A549 (cell line): ENCODE results near the gene RNF126. TPM values are rescaled to one million over a fixed set of nuclear protein-coding genes. Genes with fewer than 3 reads are reported as not detected.
A peak's percentile ranks its signal among the peaks of the same experiment; 100 is the strongest.
"Not testable (repeated sequence)": the region's sequence is repeated elsewhere in the genome, so short reads cannot be mapped to it uniquely, and the experiment has no call there.

Experiments used
- ATAC-seq, 2 experiments: fragments of 200-7000 bp in 1 of 2; fragments of >200 bp in 1 of 2; cut with Nextera tagmentation in 1 of 2; cut with Tn5 transposase in 1 of 2; 3 replicates each; pipeline versions ENCODE4 v1.8.0 to v1.9.1; 2018 to 2020; ENCODE audit warnings: mild to moderate bottlenecking in 1 of 2, moderate library complexity in 1 of 2
- CTCF ChIA-PET: fragments of 300-600 bp; sonication (Branson Sonifier 250); formaldehyde crosslinking; extraction: SDS; loops from one replicate; lab custom pipeline; 2021; ENCODE audit warnings: antibody characterized with exemption, inconsistent platforms; lab: Yijun Ruan, JAX
- POLR2A ChIA-PET: fragments of 350-600 bp; formaldehyde crosslinking; extraction: SDS; loops from one replicate; lab custom pipeline; 2021; ENCODE audit warnings: antibody characterized with exemption, inconsistent platforms; lab: Yijun Ruan, JAX
- DNase-seq, 2 experiments: peaks; one replicate each; pipeline versions ENCODE4 v3.0.0 to v3.0.0-alpha.2; 2011 to 2016; ENCODE audit warnings: low read depth in 1 of 2, low spot score in 1 of 2
- FAIRE-seq: peaks from 2 replicates; lab custom pipeline; 2011; peaks lifted over from hg19 to GRCh38; lab: Jason Lieb, UNC
- H3K27ac ChIP-seq, 2 experiments: fragments of >200 bp; sonication (Bioruptor Twin); formaldehyde crosslinking; 3 replicates each; pipeline ENCODE4 v1.5.1; 2016 to 2017
- H3K4me1 ChIP-seq: fragments of >200 bp; sonication (Bioruptor Twin); formaldehyde crosslinking; 3 replicates; pipeline ENCODE4 v1.6.1; 2016
- H3K4me2 ChIP-seq: fragments of >200 bp; sonication (Bioruptor Twin); formaldehyde crosslinking; 3 replicates; pipeline ENCODE4 v1.6.1; 2016
- H3K4me3 ChIP-seq: fragments of >200 bp; sonication (Bioruptor Twin); formaldehyde crosslinking; 3 replicates; pipeline ENCODE4 v1.5.1; 2016
- H3K9me3 ChIP-seq: fragments of >200 bp; sonication (Bioruptor Twin); formaldehyde crosslinking; 3 replicates; pipeline ENCODE4 v1.6.1; 2016
- CEBPB ChIP-seq, 2 experiments: fragments of >200 bp in 1 of 2; sonication (Bioruptor Twin) in 1 of 2; formaldehyde crosslinking in 1 of 2; IDR thresholded peaks; 2 replicates each; pipeline ENCODE4 v1.6.1; 2012 to 2016
- CHD4 ChIP-seq: fragments of 200-600 bp; sonication (generic); IDR thresholded peaks from 2 replicates; pipeline ENCODE4 v1.6.1; 2016; ENCODE audit warnings: antibody characterized with exemption, mild to moderate bottlenecking, borderline replicate concordance
- HOXB5 ChIP-seq: fragments of 250-450 bp; sonication (Bioruptor Pico); IDR thresholded peaks from 2 replicates; pipeline ENCODE4 v1.5.0; 2020; ENCODE audit warnings: mild to moderate bottlenecking, moderate library complexity
- JUN ChIP-seq, 2 experiments: fragments of >200 bp; sonication (Bioruptor Twin); formaldehyde crosslinking; IDR thresholded peaks; 2 replicates in 1 of 2; 3 replicates in 1 of 2; pipeline ENCODE4 v1.6.1; 2016 to 2017
- JUNB ChIP-seq: fragments of >200 bp; sonication (Bioruptor Twin); formaldehyde crosslinking; IDR thresholded peaks from 2 replicates; pipeline ENCODE4 v1.6.1; 2016
- POLR2A ChIP-seq: IDR thresholded peaks from 2 replicates; pipeline ENCODE4 v1.6.1; 2012; ENCODE audit warnings: mild to moderate bottlenecking, low read length
- POLR2AphosphoS2 ChIP-seq: conservative IDR thresholded peaks from 2 replicates; pipeline ENCODE4 v1.6.1; 2012; ENCODE audit warnings: low read length, improper control_type of control experiment, inconsistent platforms
- RAD21 ChIP-seq, 2 experiments: fragments of >200 bp in 1 of 2; sonication (Bioruptor Twin) in 1 of 2; formaldehyde crosslinking in 1 of 2; IDR thresholded peaks in 1 of 2; conservative IDR thresholded peaks in 1 of 2; 2 replicates in 1 of 2; 3 replicates in 1 of 2; pipeline ENCODE4 v1.6.1; 2012 to 2018; ENCODE audit warnings: inconsistent platforms in 1 of 2
- SREBF2 ChIP-seq: fragments of 450-650 bp; IDR thresholded peaks from 2 replicates; pipeline ENCODE4 v1.6.1; 2014; ENCODE audit warnings: mild to moderate bottlenecking, moderate library complexity
- ZNF302 ChIP-seq: fragments of 250-450 bp; sonication (Bioruptor Pico); IDR thresholded peaks from 2 replicates; pipeline ENCODE4 v1.9.0; 2021; ENCODE audit warnings: inconsistent platforms, mild to moderate bottlenecking, moderate library complexity
- WGBS: methylation state at CpG from one replicate; pipeline ENCODE4 v1.1.6; 2017; ENCODE audit errors: missing lambda C conversion rate; 5-methylcytosine and 5-hydroxymethylcytosine counted together
- polyA plus RNA-seq, 4 experiments: library from polyadenylated mRNA; depleted of rRNA in 3 of 4; stranded (reverse); fragments of >200 nt; fragmentation: RNase III in 1 of 4; extraction: RNeasy Plus Mini Kit Qiagen cat#74134 plus additional on column Dnase treatment in 1 of 4; gene quantifications; 2 replicates in 3 of 4; 3 replicates in 1 of 4; pipeline ENCODE4 v1.2.3, GENCODE V29; 2011 to 2017
- TF ChIP-seq, protein P1 (sequence below): IDR thresholded peaks from 2 replicates; pipeline ENCODE4 v1.6.1; 2012
- TF ChIP-seq, protein P2 (sequence below): IDR thresholded peaks from 2 replicates; pipeline ENCODE4 v1.6.1; 2012
- TF ChIP-seq, protein P3 (sequence below): fragments of >200 bp; sonication (Bioruptor Twin); formaldehyde crosslinking; IDR thresholded peaks from 3 replicates; pipeline ENCODE4 v1.5.1; 2016
- TF ChIP-seq, protein P4 (sequence below): IDR thresholded peaks from 2 replicates; pipeline ENCODE4 v1.6.1; 2012; ENCODE audit warnings: low read depth, borderline replicate concordance

Gene RNF126
- polyA plus RNA-seq, 2 of the 4 experiments (the other 2 are of a cell fraction), result 3.1 to 35.0 TPM

DNA sequence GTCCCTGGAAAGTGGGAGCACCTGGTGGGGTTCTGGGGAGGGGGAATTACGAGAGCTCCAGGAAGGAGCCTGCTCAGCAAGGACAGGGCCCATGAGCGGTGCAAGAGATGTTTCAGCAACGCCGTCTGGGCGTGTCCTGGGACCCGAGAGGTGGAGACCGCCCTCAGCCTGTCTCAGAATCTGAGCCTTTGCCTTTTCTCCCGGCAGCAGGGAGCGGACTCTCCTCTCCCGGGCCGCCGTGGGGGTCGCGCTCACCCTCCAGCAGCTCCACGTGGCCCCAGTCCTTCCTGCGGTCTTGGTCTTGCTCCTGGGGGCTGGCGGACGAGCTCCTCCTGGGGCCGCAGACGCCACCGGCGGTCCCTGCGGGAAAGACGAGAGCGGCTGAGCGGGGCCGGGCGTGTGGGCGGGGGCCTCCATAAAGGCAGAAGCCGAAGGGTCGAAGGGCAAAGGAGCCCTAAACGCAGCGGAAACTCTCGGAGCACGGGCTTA lies 30.4 kb downstream of the RNF126 start:
- ChIA-PET CTCF (interaction anchor here (0.7 to 3.7 kb wide), 4 partner anchors 44 to 343 kb away, joined by 3 to 13 read pairs (median 5); no protein-coding TSS in a partner anchor), POLR2A (interaction anchor here (1.1 kb wide), 1 partner anchor 57 kb away, joined by 7 read pairs; no protein-coding TSS in a partner anchor)
- Histone ChIP-seq H3K4me2 (peak overlapping the region; percentile 98), H3K9me3 (no peaks in the 10 kb centered on the region), H3K4me1 (peaks cover 25% of the 10 kb centered on the region), H3K4me3 (peak overlapping the region; percentile 91), H3K27ac (peak overlapping the region; percentile 94 to 97)
- DNase-seq (peak; percentile 58 to 66), FAIRE-seq (no peak), ATAC-seq (peak; percentile 81 to 86)
- TF ChIP-seq POLR2A, result peak; percentile 49
- TF ChIP-seq, protein P1, sequence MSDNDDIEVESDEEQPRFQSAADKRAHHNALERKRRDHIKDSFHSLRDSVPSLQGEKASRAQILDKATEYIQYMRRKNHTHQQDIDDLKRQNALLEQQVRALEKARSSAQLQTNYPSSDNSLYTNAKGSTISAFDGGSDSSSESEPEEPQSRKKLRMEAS, result peak; percentile 60; the same call in 1 of the 2 replicates
- TF ChIP-seq JUN (IDR thresholded peaks at IDR 0.05), result no peak
- 0% methylated on average over 2 of the region's 35 CpGs for WGBS

DNA sequence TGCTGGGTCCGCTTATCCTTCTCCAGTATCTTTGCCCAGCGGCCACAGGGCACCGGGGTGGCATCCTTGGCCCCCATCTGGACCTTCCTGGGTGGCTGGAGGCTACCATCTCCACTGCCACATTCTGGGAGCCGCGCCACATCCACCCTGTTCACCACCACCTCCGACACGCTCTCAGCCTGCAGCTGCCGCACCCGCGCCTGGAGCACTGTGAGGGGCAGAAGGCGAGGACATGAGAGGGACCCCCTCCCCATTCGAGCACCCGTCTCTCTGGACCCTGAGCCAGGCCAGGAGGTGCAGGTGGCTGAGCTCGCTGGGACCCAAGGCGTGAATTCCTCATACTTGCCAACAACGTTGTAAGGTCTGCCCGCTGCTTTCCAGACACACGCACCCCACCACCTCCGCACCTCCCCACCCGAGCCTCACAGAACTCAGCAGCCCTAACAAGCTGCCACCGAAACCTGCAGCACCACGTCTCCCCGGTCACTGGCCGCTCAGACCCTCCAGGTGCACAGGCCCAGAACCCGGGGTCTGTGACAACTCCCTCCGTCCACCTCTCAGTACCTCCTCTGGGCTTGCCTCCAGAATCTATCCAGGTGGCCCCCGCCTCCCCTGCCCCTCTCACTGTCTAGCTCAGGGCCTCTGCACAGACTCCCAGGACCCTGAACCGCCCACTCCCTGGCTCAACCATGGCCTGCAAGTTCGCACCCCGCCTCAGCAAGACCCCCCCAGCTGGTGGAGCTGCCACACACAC lies 32.9 kb downstream of the RNF126 start:
- ATAC-seq (no peak), FAIRE-seq (no peak), DNase-seq (no peak)
- Histone ChIP-seq H3K27ac (peak overlapping the region in 1 of 2 experiments; percentile 49; a peak in 2 of 6 replicates), H3K4me2 (no peak overlapping the region), H3K9me3 (no peaks in the 10 kb centered on the region), H3K4me3 (no peak overlapping the region), H3K4me1 (peaks cover 29% of the 10 kb centered on the region)
- ChIA-PET CTCF (interaction anchor here (0.7 to 3.7 kb wide), 2 partner anchors 43 to 46 kb away, joined by 4 to 13 read pairs; no protein-coding TSS in a partner anchor), POLR2A (no interaction called here)
- WGBS, result 91% methylated on average over 24 of the region's 30 CpGs
- no peak for TF ChIP-seq POLR2AphosphoS2
- TF ChIP-seq ZNF302 (CRISPR knock-in tag), result no peak
- TF ChIP-seq, protein P2, sequence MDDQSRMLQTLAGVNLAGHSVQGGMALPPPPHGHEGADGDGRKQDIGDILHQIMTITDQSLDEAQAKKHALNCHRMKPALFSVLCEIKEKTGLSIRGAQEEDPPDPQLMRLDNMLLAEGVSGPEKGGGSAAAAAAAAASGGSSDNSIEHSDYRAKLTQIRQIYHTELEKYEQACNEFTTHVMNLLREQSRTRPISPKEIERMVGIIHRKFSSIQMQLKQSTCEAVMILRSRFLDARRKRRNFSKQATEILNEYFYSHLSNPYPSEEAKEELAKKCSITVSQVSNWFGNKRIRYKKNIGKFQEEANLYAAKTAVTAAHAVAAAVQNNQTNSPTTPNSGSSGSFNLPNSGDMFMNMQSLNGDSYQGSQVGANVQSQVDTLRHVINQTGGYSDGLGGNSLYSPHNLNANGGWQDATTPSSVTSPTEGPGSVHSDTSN, result no peak
- TF ChIP-seq HOXB5 (CRISPR knock-in tag), result no peak
- TF ChIP-seq CEBPB (IDR thresholded peaks at IDR 0.05), result no peak
- no peak for TF ChIP-seq SREBF2
- no peak for TF ChIP-seq JUNB
- no peak for TF ChIP-seq CHD4

DNA sequence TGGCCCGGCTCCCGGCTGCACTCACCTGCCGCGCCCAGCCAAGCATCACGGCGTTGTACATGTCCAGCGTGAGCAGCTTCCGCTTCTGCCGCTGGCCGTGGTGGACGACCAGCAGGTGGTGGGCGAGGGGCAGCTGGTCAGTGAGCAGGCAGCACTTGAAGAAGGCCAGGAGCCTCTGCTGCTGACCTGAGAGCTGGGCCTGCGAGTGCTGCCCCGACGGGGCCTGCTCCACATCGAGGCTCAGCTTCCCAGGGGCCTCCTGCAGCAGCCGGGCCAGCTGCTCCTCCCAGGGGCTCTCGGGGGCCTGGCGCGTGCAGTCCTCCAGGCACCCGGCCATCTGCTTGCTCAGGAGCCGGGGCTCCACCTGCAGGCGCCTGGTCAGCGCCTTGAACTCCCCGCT lies 33.5 kb downstream of the RNF126 start:
- H3K4me1 ChIP-seq, result peaks cover 30% of the 10 kb centered on the region
- POLR2A ChIA-PET, FAIRE-seq, ATAC-seq, H3K27ac ChIP-seq, H3K4me3 ChIP-seq, H3K9me3 ChIP-seq, H3K4me2 ChIP-seq, DNase-seq: not testable (repeated sequence)
- CTCF ChIA-PET, result interaction anchor here (1.7 to 3.7 kb wide), 2 partner anchors 41 to 45 kb away, joined by 7 to 13 read pairs; no protein-coding TSS in a partner anchor
- WGBS, result 81% methylated on average over 25 of the region's 25 CpGs

DNA sequence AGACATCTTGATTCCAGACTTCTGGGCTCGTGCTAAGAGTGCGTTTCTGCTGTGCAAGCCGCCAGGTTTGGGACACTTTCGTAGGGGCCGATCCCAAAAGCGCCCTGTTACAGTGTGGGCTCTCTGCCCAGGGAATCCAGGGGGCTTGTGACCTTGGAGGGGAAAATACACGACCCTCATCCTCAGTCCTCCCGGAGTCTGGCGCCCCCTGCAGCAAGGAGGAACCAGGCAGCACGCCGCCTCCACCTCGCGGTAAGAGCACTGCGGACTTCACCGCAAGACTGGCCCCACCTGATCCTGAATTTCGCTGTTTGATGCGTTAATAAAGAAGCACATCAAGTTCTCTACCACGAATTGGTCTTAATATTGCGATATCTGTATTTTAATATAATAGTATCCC lies 34.8 kb downstream of the RNF126 start:
- Histone ChIP-seq H3K4me1 (peaks cover 39% of the 10 kb centered on the region), H3K4me3 (no peak overlapping the region), H3K27ac (peak overlapping the region; percentile 25 to 99; a peak in 3 of 6 replicates), H3K9me3 (no peaks in the 10 kb centered on the region), H3K4me2 (no peak overlapping the region)
- DNase-seq (no peak), ATAC-seq (no peak), FAIRE-seq (no peak)
- TF ChIP-seq, protein P3, sequence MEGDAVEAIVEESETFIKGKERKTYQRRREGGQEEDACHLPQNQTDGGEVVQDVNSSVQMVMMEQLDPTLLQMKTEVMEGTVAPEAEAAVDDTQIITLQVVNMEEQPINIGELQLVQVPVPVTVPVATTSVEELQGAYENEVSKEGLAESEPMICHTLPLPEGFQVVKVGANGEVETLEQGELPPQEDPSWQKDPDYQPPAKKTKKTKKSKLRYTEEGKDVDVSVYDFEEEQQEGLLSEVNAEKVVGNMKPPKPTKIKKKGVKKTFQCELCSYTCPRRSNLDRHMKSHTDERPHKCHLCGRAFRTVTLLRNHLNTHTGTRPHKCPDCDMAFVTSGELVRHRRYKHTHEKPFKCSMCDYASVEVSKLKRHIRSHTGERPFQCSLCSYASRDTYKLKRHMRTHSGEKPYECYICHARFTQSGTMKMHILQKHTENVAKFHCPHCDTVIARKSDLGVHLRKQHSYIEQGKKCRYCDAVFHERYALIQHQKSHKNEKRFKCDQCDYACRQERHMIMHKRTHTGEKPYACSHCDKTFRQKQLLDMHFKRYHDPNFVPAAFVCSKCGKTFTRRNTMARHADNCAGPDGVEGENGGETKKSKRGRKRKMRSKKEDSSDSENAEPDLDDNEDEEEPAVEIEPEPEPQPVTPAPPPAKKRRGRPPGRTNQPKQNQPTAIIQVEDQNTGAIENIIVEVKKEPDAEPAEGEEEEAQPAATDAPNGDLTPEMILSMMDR, result 0 out of 3 replicates have a peak, but pooled peaks have one; percentile 23
- peak; percentile 25 to 34; a peak in 3 of 5 replicates for TF ChIP-seq RAD21 (conservative IDR thresholded peaks at IDR 0.05 in 1 of 2, IDR thresholded peaks at IDR 0.05 in 1 of 2)
- TF ChIP-seq, protein P4, sequence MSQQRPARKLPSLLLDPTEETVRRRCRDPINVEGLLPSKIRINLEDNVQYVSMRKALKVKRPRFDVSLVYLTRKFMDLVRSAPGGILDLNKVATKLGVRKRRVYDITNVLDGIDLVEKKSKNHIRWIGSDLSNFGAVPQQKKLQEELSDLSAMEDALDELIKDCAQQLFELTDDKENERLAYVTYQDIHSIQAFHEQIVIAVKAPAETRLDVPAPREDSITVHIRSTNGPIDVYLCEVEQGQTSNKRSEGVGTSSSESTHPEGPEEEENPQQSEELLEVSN, result no peak
- CTCF ChIA-PET, result interaction anchor here (1.7 kb wide), 2 partner anchors 11 to 40 kb away, joined by 3 to 7 read pairs; no protein-coding TSS in a partner anchor
- WGBS, result 90% methylated on average over 14 of the region's 19 CpGs
- POLR2A ChIA-PET, result interaction anchor here (0.7 kb wide), 1 partner anchor 226 kb away, joined by 4 read pairs; no protein-coding TSS in a partner anchor

DNA sequence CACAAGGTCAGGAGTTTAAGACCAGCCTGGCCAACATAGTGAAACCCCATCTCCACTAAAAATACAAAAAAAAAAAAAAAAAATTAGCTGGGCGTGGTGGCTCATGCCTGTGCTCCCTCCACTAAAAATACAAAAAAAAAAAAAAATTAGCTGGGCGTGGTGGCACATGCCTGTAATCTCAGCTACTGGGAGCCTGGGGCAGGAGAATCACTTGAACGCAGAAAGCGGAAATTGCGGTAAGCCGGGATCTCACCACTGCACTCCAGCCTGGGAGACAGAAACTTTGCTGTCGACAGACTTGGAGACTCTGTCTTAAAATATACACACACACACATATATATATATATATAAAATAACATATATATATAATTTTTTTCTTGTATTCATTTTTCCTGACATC lies 36.4 kb downstream of the RNF126 start:
- not testable (repeated sequence) for H3K4me2 ChIP-seq, FAIRE-seq, ATAC-seq, H3K4me3 ChIP-seq, DNase-seq, H3K9me3 ChIP-seq
- WGBS, result 86% methylated on average over 7 of the region's 7 CpGs
- Histone ChIP-seq H3K4me1 (peaks cover 42% of the 10 kb centered on the region), H3K27ac (peak overlapping the region; percentile 98 to 99; a peak in 5 of 6 replicates)
- ChIA-PET CTCF (interaction anchor here (1.7 kb wide), 1 partner anchor 40 kb away, joined by 6 read pairs; no protein-coding TSS in a partner anchor), POLR2A (interaction anchor here (0.7 kb wide), 1 partner anchor 55 kb away, joined by 3 read pairs; no protein-coding TSS in a partner anchor)
